GM12891 (cell line): Measurements from ENCODE around the gene SERPINI1.

Source experiments
- PAX5 ChIP-seq: IDR thresholded peaks from 2 replicates; pipeline ENCODE4 v1.6.1; 2011; ENCODE audit warnings: low read length, moderate library complexity, mild to moderate bottlenecking; ENCODE audit not compliant: insufficient read depth, severe bottlenecking
- POLR2A ChIP-seq: IDR thresholded peaks from 2 replicates; pipeline ENCODE4 v1.6.1; 2011; ENCODE audit warnings: low read depth, low read length, control low read depth
- POLR2AphosphoS5 ChIP-seq: IDR thresholded peaks from 2 replicates; pipeline ENCODE4 v1.6.1; 2011; ENCODE audit warnings: low read depth, low read length, control low read depth
- POU2F2 ChIP-seq: IDR thresholded peaks from 2 replicates; pipeline ENCODE4 v1.6.1; 2011; ENCODE audit warnings: low read depth, mild to moderate bottlenecking, control low read depth, low read length, moderate library complexity
- SPI1 ChIP-seq: IDR thresholded peaks from 2 replicates; pipeline ENCODE4 v1.6.1; 2011; ENCODE audit warnings: low read depth, low read length, control low read depth
- TAF1 ChIP-seq: IDR thresholded peaks from 2 replicates; pipeline ENCODE4 v1.6.1; 2011; ENCODE audit warnings: low read depth, low read length, control low read depth

GRCh38 chr3:167733961-167734497 lies 1.5 kb upstream of the SERPINI1 start:
- no peak for TF ChIP-seq POLR2AphosphoS5
- no peak for TF ChIP-seq POLR2A
- TF ChIP-seq TAF1: no peak
- no peak for TF ChIP-seq SPI1
- no peak for TF ChIP-seq PAX5
- TF ChIP-seq POU2F2: no peak
